OCI-LY3 (cell line): ENCODE measurements around the gene CALD1.

ENCODE experiments used
- H2AFZ ChIP-seq: fragments of 200-600, 300-600 bp; shearing (Covaris generic); 2 replicates; pipeline ENCODE4 v1.6.0; 2014; ENCODE audit warnings: antibody characterized with exemption, low read depth, low read length
- H3K27ac ChIP-seq: fragments of 200-600, 300-600 bp; sonication (generic); 2 replicates; pipeline ENCODE4 v1.5.1; 2014; ENCODE audit warnings: mild to moderate bottlenecking, low read length, moderate library complexity, mixed read lengths
- H3K27me3 ChIP-seq: fragments of 200-600, 300-600 bp; sonication (generic); 2 replicates; pipeline ENCODE4 v1.6.1; 2014; ENCODE audit warnings: low read depth, low read length, mixed read lengths
- H3K36me3 ChIP-seq: fragments of 200-600, 300-600 bp; sonication (generic); replicated peaks from 2 replicates; pipeline ENCODE3; 2014; ENCODE audit warnings: low read depth, low read length, mixed read lengths
- H3K4me1 ChIP-seq: fragments of 300-600, 200-600 bp; sonication (generic); 2 replicates; pipeline ENCODE4 v1.6.1; 2014; ENCODE audit warnings: low read length, mixed read lengths
- H3K4me2 ChIP-seq: fragments of 200-600, 300-600 bp; sonication (generic); 2 replicates; pipeline ENCODE4 v1.6.1; 2014; ENCODE audit warnings: low read length, mixed read lengths
- H3K4me3 ChIP-seq: fragments of 300-600, 200-600 bp; sonication (generic); 2 replicates; pipeline ENCODE4 v1.5.1; 2014; ENCODE audit warnings: antibody characterized with exemption, mild to moderate bottlenecking, low read length, moderate library complexity
- H3K79me2 ChIP-seq: fragments of 300-600, 200-600 bp; shearing (Covaris generic); 2 replicates; pipeline ENCODE4 v1.6.1; 2014; ENCODE audit warnings: mild to moderate bottlenecking, low read length, mixed read lengths
- H3K9ac ChIP-seq: fragments of 300-600, 200-600 bp; shearing (Covaris generic); 2 replicates; pipeline ENCODE4 v1.6.0; 2014; ENCODE audit warnings: mild to moderate bottlenecking, low read length, moderate library complexity
- H3K9me3 ChIP-seq: fragments of 200-600, 300-600 bp; shearing (Covaris generic); 2 replicates; pipeline ENCODE4 v1.6.1; 2014; ENCODE audit warnings: low read length, mixed read lengths; ENCODE audit not compliant: insufficient read depth
- H4K20me1 ChIP-seq: fragments of 200-600, 300-600 bp; sonication (generic); 2 replicates; pipeline ENCODE4 v1.6.1; 2016; ENCODE audit warnings: low read length, mixed read lengths; ENCODE audit not compliant: insufficient read depth
- CTCF ChIP-seq: fragments of 200-600, 300-600 bp; sonication (generic); IDR thresholded peaks from 2 replicates; pipeline ENCODE4 v1.5.1; 2014; ENCODE audit warnings: antibody characterized with exemption, low read length, low read depth
- EZH2phosphoT487 ChIP-seq: fragments of 200-600 bp; shearing (Covaris generic); IDR thresholded peaks from 2 replicates; pipeline ENCODE4 v1.6.1; 2018; ENCODE audit warnings: antibody characterized with exemption, mixed run types, low read depth

The CALD1 gene

GRCh38 chr7:134882481-134882880 is 103.0 kb downstream of the CALD1 start:
- TF ChIP-seq CTCF (no peak), EZH2phosphoT487 (no peak)
- H3K36me3 ChIP-seq = no peaks in the 10 kb centered on the region
- no peak overlapping the region for H3K27ac ChIP-seq
- H3K9me3 ChIP-seq = no peaks in the 10 kb centered on the region
- H3K4me2 ChIP-seq = no peak overlapping the region
- no peaks in the 10 kb centered on the region for H3K4me1 ChIP-seq
- H3K27me3 ChIP-seq = peaks cover 25% of the 10 kb centered on the region
- H3K79me2 ChIP-seq = no peaks in the 10 kb centered on the region
- H4K20me1 ChIP-seq = no peaks in the 10 kb centered on the region
- H3K9ac ChIP-seq = no peak overlapping the region
- no peak overlapping the region for H3K4me3 ChIP-seq
- H2AFZ ChIP-seq = no peak overlapping the region

GRCh38 chr7:134885967-134886352 is 106.5 kb downstream of the CALD1 start:
- no peaks in the 10 kb centered on the region for H3K4me1 ChIP-seq
- no peaks in the 10 kb centered on the region for H4K20me1 ChIP-seq
- no peak overlapping the region for H3K4me2 ChIP-seq
- peaks cover 6% of the 10 kb centered on the region; the same call in 1 of the 2 replicates for H3K27me3 ChIP-seq
- no peak overlapping the region for H2AFZ ChIP-seq
- H3K4me3 ChIP-seq = no peak overlapping the region
- H3K9me3 ChIP-seq = no peaks in the 10 kb centered on the region
- H3K79me2 ChIP-seq = no peaks in the 10 kb centered on the region
- H3K9ac ChIP-seq = no peak overlapping the region
- H3K27ac ChIP-seq = no peak overlapping the region
- TF ChIP-seq CTCF (no peak), EZH2phosphoT487 (no peak)
- no peaks in the 10 kb centered on the region for H3K36me3 ChIP-seq

- no peaks in the 10 kb centered on the region for H3K79me2 ChIP-seq
- no peak overlapping the region for H2AFZ ChIP-seq
- no peaks in the 10 kb centered on the region for H3K36me3 ChIP-seq
- no peak overlapping the region for H3K9ac ChIP-seq
- no peaks in the 10 kb centered on the region for H3K9me3 ChIP-seq
- H4K20me1 ChIP-seq = no peaks in the 10 kb centered on the region
- H3K27ac ChIP-seq = no peak overlapping the region
- no peaks in the 10 kb centered on the region for H3K4me1 ChIP-seq
- TF ChIP-seq CTCF (no peak), EZH2phosphoT487 (no peak)
- peaks cover 3% of the 10 kb centered on the region; the same call in 1 of the 2 replicates for H3K27me3 ChIP-seq
- H3K4me2 ChIP-seq = no peak overlapping the region
- H3K4me3 ChIP-seq = no peak overlapping the region
Observed at GRCh38 chr7:134886353-134887057, 107.1 kb downstream of the CALD1 start.

- no peak for TF ChIP-seq EZH2phosphoT487
- no peak for TF ChIP-seq CTCF
- H3K79me2 ChIP-seq = no peaks in the 10 kb centered on the region
- H2AFZ ChIP-seq = no peak overlapping the region
- no peaks in the 10 kb centered on the region for H3K9me3 ChIP-seq
- H3K4me1 ChIP-seq = no peaks in the 10 kb centered on the region
- no peak overlapping the region for H3K9ac ChIP-seq
- H3K27me3 ChIP-seq = peaks cover 4% of the 10 kb centered on the region; the same call in 1 of the 2 replicates
- H3K27ac ChIP-seq = no peak overlapping the region
- H3K36me3 ChIP-seq = no peaks in the 10 kb centered on the region
- no peak overlapping the region for H3K4me3 ChIP-seq
- H3K4me2 ChIP-seq = no peak overlapping the region
- H4K20me1 ChIP-seq = no peaks in the 10 kb centered on the region
Observed at GRCh38 chr7:134887523-134887922, 108.1 kb downstream of the CALD1 start.
